SK-N-SH treated with all-trans-retinoic acid at 6 μM for 48 hours (cell line): ENCODE results near the gene LNPK.
A peak's percentile ranks its signal among the peaks of the same experiment; 100 is the strongest.

Experiments used
- ATAC-seq: fragments of 200-7000 bp; cut with Tn5 transposase; 3 replicates; pipeline ENCODE4 v1.9.1; 2020; ENCODE audit warnings: mild to moderate bottlenecking, moderate library complexity
- ARNTL ChIP-seq: fragments of 450-650 bp; formaldehyde crosslinking; IDR thresholded peaks from 2 replicates; pipeline ENCODE4 v1.5.0; 2020; ENCODE audit warnings: low read depth, mild to moderate bottlenecking, moderate library complexity, borderline replicate concordance
- BACH2 ChIP-seq: fragments of 250-450 bp; sonication (Bioruptor Pico); IDR thresholded peaks from 2 replicates; pipeline ENCODE4 v1.9.0; 2021; ENCODE audit warnings: mild to moderate bottlenecking, borderline replicate concordance
- CREB5 ChIP-seq: fragments of 250-450 bp; sonication (Bioruptor Pico); IDR thresholded peaks from 2 replicates; pipeline ENCODE4 v1.5.1; 2020; ENCODE audit warnings: low read depth, mild to moderate bottlenecking, moderate library complexity
- CSDC2 ChIP-seq: fragments of 250-450 bp; sonication (Bioruptor Pico); IDR thresholded peaks from 2 replicates; pipeline ENCODE4 v1.5.0; 2020; ENCODE audit warnings: mild to moderate bottlenecking, moderate library complexity
- CSRNP3 ChIP-seq: fragments of 250-450 bp; sonication (Bioruptor Pico); IDR thresholded peaks from 2 replicates; pipeline ENCODE4 v1.5.1; 2021; ENCODE audit warnings: mild to moderate bottlenecking, moderate library complexity
- ESRRG ChIP-seq: fragments of 250-450 bp; sonication (Bioruptor Pico); IDR thresholded peaks from 2 replicates; pipeline ENCODE4 v1.6.1; 2021; ENCODE audit warnings: mild to moderate bottlenecking
- GLIS3 ChIP-seq: fragments of 250-450 bp; sonication (Bioruptor Pico); IDR thresholded peaks from 2 replicates; pipeline ENCODE4 v1.5.0; 2020; ENCODE audit warnings: mild to moderate bottlenecking, moderate library complexity
- ISL1 ChIP-seq: fragments of 250-450 bp; sonication (Bioruptor Pico); IDR thresholded peaks from 2 replicates; pipeline ENCODE4 v2.1.2; 2022; ENCODE audit warnings: mild to moderate bottlenecking, moderate library complexity
- PATZ1 ChIP-seq: fragments of 250-450 bp; sonication (Bioruptor Pico); IDR thresholded peaks from 2 replicates; pipeline ENCODE4 v1.8.0; 2020; ENCODE audit warnings: mild to moderate bottlenecking, moderate library complexity, borderline replicate concordance
- POU6F1 ChIP-seq: fragments of 250-450 bp; sonication (Bioruptor Pico); IDR thresholded peaks from 2 replicates; pipeline ENCODE4 v1.8.0; 2021; ENCODE audit warnings: low read depth, mild to moderate bottlenecking, moderate library complexity, borderline replicate concordance
- PPARA ChIP-seq: fragments of 250-450 bp; sonication (Bioruptor Pico); IDR thresholded peaks from 2 replicates; pipeline ENCODE4 v1.5.0; 2020; ENCODE audit warnings: mild to moderate bottlenecking, borderline replicate concordance
- RARB ChIP-seq: fragments of 250-450 bp; sonication (Bioruptor Pico); IDR thresholded peaks from 2 replicates; pipeline ENCODE4 v1.8.0; 2021; ENCODE audit warnings: mild to moderate bottlenecking, moderate library complexity
- TCF4 ChIP-seq: fragments of 250-450 bp; sonication (Bioruptor Pico); IDR thresholded peaks from 2 replicates; pipeline ENCODE4 v1.8.0; 2021; ENCODE audit warnings: mild to moderate bottlenecking, moderate library complexity, borderline replicate concordance
- TOX ChIP-seq: fragments of 250-450 bp; sonication (Bioruptor Pico); IDR thresholded peaks from 2 replicates; pipeline ENCODE4 v1.8.0; 2021; ENCODE audit warnings: mild to moderate bottlenecking, moderate library complexity, borderline replicate concordance
- TSHZ2 ChIP-seq: fragments of 250-450 bp; sonication (Bioruptor Pico); IDR thresholded peaks from 2 replicates; pipeline ENCODE4 v1.5.0; 2020; ENCODE audit warnings: mild to moderate bottlenecking, moderate library complexity
- ZC3H10 ChIP-seq: fragments of 250-450 bp; sonication (Bioruptor Pico); IDR thresholded peaks from 2 replicates; pipeline ENCODE4 v1.5.1; 2021; ENCODE audit warnings: mild to moderate bottlenecking, moderate library complexity
- ZFP3 ChIP-seq: fragments of 250-450 bp; sonication (Bioruptor Pico); IDR thresholded peaks from 2 replicates; pipeline ENCODE4 v1.5.0; 2020; ENCODE audit warnings: mild to moderate bottlenecking, moderate library complexity
- ZFP30 ChIP-seq: fragments of 450-650 bp; formaldehyde crosslinking; IDR thresholded peaks from 2 replicates; pipeline ENCODE4 v1.5.0; 2022; ENCODE audit warnings: mild to moderate bottlenecking, moderate library complexity
- ZNF565 ChIP-seq: fragments of 450-650 bp; formaldehyde crosslinking; conservative IDR thresholded peaks from 2 replicates; pipeline ENCODE4 v1.5.0; 2020; ENCODE audit warnings: low read depth, mild to moderate bottlenecking, moderate library complexity
- ZNF70 ChIP-seq: fragments of 450-650 bp; formaldehyde crosslinking; IDR thresholded peaks from 2 replicates; pipeline ENCODE4 v1.5.0; 2020; ENCODE audit warnings: mild to moderate bottlenecking, moderate library complexity
- ZNF8 ChIP-seq: fragments of 450-650 bp; formaldehyde crosslinking; IDR thresholded peaks from 2 replicates; pipeline ENCODE4 v1.5.0; 2020; ENCODE audit warnings: mild to moderate bottlenecking, moderate library complexity

LNPK gene

GRCh38 chr2:175892046-175892445, 110.0 kb downstream of the LNPK start:
- ATAC-seq, result no peak
- no peak for TF ChIP-seq RARB
- TF ChIP-seq ZC3H10 (CRISPR knock-in tag), result no peak
- TF ChIP-seq ZFP30, result no peak
- no peak for TF ChIP-seq POU6F1

- TF ChIP-seq ESRRG (CRISPR knock-in tag) (no peak), GLIS3 (CRISPR knock-in tag) (no peak), TCF4 (CRISPR knock-in tag) (no peak), CSRNP3 (CRISPR knock-in tag) (no peak), POU6F1 (no peak), TSHZ2 (CRISPR knock-in tag) (no peak), CSDC2 (CRISPR knock-in tag) (no peak), CREB5 (CRISPR knock-in tag) (no peak), ZNF70 (CRISPR knock-in tag) (no peak), ZNF565 (no peak), ZFP30 (no peak)
- ATAC-seq, result no peak
Measured at GRCh38 chr2:175890636-175891242, 111.3 kb downstream of the LNPK start.

GRCh38 chr2:175889701-175890302, 112.3 kb downstream of the LNPK start:
- ATAC-seq, result no peak; the same call in 2 of the 3 replicates
- TF ChIP-seq ZNF565, result no peak
- no peak for TF ChIP-seq ESRRG (CRISPR knock-in tag)
- no peak for TF ChIP-seq ISL1 (CRISPR knock-in tag)
- no peak for TF ChIP-seq CREB5 (CRISPR knock-in tag)
- TF ChIP-seq PPARA, result no peak
- TF ChIP-seq TCF4 (CRISPR knock-in tag), result peak; percentile 86
- TF ChIP-seq ZFP3 (CRISPR knock-in tag), result no peak
- TF ChIP-seq ZNF8 (CRISPR knock-in tag), result peak; percentile 45; the same call in 1 of the 2 replicates
- TF ChIP-seq CSRNP3 (CRISPR knock-in tag), result no peak
- TF ChIP-seq ZFP30, result no peak
- no peak for TF ChIP-seq TOX
- no peak for TF ChIP-seq ARNTL
- TF ChIP-seq PATZ1, result no peak
- TF ChIP-seq BACH2 (CRISPR knock-in tag), result peak; percentile 86; the same call in 1 of the 2 replicates
- no peak for TF ChIP-seq RARB
